GM18499 (cell line): ENCODE results near the gene PCSK6.

ENCODE experiments used
- ATAC-seq: cut with Tn5 transposase; IDR thresholded peaks from one replicate; pipeline ENCODE4 v1.9.1; 2021; ENCODE audit warnings: moderate number of reproducible peaks; ENCODE audit not compliant: insufficient read depth, unreplicated experiment

The PCSK6 gene

GRCh38 chr15:101489599-101490407 is at the start of gene PCSK6:
Gene PCSK6 (minus strand): TSS chr15:101489707. CDS start chr15:101489670, 37 bp downstream.
- ATAC-seq, result no peak

DNA sequence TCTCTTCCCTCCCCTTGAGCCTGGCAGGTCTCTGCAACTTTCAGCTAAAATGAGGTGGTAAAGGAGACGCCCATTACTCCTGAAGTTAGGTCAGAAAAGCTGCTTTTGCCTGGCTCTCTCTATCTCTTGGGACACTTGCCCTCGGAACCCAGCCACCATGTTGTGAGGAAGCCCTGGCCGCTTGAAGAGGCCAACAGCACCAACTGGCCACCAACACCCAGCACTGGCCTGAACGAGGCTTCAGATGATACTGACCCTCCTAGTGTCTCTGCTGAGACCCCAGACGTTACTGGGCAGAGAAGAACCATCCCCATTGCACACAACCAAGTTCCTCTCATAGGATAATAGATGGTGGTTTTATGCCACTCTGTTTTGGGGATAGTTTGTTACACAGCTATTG is 49.5 kb upstream of the PCSK6 start:
- no peak for ATAC-seq

- ATAC-seq, result no peak
These were observed 48.7 kb upstream of the PCSK6 start for GRCh38 chr15:101538177-101538576.

DNA sequence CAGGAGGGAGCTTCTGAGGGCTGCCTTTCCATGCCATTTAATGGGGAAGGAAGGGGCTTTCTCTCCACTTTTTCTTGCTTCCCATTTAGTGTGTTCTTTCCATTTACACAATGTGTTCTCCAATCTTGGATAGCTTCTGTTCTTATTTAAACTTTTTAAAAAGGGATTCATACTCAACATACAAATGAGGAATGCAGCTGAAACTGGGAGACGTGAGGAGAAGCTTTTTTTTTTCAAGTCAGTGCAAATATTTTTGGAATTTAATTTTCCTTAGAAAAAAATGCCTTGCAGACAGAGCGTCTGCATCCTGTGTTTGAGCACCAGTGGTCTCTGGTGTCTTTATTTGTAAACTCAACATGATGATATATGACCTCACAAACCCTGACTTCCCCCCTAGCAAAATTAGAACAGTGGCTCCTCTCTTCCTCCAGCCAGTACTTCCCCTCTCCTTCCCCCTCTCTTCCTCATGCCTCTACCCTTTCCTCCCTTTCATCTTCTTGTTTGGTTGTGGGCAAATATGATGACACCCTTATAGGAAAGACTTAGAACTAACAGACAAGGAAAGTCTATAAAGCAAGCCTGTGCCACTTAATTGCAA is 48.1 kb upstream of the PCSK6 start:
- no peak for ATAC-seq

DNA sequence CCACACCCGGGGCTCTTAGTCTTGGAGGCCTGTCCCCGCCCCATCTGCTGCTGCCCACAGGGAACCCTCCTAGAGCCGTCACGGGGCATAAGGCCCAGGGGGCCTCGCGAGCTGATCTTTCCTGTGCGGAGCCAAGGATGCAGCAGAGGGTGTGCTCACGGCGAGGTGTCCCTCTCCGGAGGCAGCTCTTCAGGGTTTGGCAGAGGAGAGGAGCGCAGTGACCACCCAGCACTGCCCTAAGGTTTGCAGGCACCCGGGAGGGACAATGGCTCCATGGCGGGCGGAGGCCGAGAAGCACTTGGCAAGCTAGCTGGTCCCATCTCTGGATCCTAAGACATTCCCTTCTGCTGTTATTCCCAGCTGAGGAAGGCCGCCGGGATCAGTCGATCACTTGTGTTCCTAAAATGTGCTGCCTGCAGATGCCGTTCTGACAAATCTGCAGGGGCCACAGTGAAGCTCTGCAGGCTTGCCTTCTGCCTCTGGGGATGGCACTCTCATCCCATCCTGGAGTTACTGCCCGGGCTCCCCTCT is 47.4 kb upstream of the PCSK6 start:
- ATAC-seq, result no peak

DNA sequence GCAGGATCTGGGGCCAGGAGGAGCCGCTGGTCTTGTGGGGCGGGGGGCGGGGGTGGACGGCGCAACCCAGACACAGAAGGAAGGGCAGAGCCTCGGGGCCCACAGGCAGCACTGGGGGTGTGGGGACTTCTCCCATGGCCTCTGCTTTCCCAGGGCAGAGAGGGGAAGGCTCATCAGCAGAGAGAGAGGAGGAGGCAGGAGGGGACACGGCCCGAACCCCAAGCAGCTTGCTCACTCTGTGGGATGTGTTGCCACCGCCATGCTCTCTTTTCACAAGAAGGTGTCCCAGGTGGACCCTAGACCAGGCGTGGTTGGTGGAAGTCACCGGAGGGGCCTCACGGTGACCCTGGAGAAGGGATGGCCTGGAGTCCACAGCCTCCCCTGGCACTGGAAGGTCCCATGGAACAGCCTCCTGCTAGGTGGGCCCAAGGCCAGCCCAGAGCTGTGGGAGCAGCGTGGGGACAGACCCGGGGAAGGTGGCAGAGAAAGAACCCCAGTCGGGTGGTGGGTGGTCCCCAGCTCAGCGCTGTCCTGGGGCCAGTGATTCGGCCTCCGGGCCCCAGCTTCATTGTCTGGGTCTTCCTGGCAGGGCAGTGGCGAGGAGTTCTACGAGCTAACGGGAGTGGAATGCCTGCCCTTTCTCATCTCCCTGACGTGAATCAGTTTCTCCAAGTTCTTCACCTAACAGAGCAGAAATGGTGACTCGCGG is 46.8 kb upstream of the PCSK6 start:
- ATAC-seq, result no peak

DNA sequence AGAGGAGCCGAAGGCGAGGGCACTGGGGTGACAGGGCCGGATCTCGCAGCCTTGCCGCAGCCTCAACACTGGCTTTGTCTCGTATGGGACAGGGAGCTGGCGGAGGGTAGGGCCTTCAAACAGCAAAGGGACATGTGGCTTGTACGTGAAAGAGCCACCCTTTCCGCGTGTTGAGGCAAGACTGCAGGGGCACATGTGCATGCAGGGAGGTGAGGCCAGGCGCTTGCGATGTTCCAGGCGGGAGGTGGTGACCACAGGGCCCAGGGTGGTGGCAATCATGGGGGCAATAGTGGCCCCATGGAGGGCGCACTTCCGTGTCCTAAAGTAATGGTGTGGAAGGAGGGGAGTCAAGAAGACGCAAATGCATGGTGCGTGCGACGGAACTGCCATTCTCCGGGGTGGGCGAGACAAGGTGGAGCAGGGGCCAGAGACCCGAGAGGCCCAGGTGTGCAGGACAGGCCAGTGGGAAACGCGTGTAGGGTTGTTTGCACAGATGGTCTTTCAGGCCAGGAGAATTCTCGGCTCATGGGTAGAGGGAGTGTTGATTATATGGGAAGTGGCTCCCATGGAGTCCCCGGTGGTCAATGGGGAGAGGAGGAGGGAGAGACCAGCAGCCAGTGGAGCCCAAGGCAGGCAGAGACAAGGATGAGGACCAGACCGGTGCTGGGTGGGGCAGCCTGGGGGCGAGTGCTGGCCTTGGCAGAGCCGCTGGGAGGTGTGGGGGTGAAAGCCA is 45.8 kb upstream of the PCSK6 start:
- no peak for ATAC-seq

- no peak for ATAC-seq
These were observed 45.0 kb upstream of the PCSK6 start for GRCh38 chr15:101534376-101534970.

- no peak for ATAC-seq
These were observed 44.0 kb upstream of the PCSK6 start for GRCh38 chr15:101533371-101534140.

DNA sequence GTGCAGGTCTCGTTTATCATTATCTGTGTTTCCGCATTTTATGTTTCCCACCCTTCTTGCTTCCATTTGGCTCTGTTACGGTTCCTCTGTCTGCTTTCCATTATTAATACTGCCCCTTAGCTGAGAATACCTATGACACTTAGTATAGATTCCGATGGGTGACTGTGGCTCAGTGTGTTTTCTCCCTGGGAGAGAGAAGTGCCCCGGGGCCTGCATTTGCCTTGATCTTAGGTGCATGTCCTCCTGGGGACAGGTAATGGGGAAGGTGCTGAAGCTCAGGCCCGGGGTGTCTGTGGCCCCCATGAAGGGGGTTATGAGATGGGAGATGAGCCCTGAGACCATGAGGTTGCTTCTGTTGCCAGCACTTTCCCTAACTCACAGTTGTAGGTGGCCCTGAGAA is 43.4 kb upstream of the PCSK6 start:
- no peak for ATAC-seq

- no peak for ATAC-seq
These were observed 41.7 kb upstream of the PCSK6 start for GRCh38 chr15:101531170-101531569.

DNA sequence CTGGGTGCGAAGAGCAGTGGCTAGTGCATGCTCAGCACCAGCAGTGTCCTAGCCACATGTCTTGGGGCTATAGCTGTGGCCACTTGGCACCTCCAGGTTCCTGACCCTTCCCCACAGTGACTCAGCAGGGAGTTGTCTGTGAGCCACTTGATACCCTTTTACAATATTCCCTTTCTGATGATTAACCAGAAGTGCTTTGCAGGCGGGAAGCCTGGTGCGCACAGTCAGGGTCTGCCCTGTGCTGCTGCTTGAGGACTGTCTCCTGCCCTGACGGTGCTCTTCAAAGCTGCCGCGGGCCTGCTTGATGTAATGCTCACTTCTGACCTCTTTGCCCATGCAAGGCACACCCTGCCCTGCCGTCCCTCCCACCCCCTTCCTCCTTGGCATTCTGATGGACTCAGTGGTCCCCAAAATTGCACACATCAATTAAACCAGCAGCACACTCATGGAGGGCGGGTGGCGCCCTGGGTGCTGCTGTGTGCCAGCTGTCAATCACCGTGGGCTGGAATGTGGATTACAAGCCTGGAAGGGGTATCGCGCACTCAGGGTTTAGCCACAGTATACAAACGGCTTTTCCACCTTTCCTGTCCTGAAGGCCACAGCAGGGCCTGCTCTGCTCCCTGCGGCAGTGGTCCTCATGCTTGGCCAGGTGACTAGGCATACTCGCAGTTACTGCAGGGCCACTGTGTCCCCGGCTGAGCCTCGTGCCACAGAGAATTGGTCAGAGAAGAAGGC is 40.9 kb upstream of the PCSK6 start:
- ATAC-seq, result no peak

DNA sequence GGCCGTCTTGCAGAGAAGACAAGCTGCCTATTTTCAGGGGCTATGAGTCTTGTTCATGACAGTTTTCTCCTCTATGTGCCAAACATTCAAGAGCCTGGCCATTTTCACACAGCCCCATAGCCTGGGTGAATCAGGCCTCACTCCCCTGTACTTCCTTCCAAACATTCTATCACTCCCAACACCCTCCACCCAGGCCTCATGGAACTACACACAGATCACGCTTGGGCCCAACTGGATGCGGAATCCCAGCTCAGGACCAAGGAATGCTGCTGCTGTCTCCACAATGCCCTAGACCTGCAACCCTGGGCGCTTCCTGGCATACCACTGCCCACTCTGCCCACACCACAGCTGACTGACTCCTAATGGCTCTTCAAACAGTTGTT is 39.4 kb upstream of the PCSK6 start:
- no peak for ATAC-seq

- no peak for ATAC-seq
These were observed 38.8 kb upstream of the PCSK6 start for GRCh38 chr15:101528108-101528916.

DNA sequence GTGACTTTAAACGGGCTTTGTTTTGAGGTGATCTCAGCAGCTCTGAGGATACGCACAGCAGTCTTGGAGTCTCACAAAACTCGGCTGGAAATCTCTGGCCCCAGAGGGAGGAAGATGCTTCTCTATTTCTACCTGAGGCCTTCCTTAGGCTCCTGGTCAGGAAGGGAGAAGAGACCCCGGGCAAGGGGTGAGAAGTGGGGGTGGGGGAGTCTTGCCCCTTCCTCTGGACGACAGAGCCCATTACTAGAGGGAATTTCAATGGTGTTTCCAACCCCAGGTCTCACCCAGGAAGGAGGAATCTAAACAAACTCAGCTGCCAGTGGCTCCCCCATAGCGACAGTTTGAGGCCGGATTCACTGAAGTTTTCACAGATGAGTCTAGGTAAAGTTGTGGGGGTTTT is 37.4 kb upstream of the PCSK6 start:
- no peak for ATAC-seq

DNA sequence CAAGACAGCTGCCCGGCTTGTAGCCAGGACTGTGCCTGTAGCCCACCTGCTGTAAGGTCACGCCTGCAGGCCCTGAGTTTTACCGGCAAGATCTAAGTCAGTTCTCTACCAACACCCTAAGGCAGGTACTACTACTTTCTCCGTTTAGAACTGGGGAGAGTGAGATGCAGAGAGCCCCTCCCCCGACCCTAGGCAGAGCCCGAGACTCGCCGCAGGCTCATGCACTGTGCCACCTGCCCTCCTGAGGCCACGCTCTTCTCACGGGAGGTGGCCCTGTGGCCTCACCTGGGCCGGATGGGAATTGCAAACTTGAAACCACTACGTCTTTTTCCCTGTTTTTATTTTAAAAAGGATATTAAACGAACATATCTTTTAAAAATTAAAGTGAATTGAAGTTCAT is 36.9 kb upstream of the PCSK6 start:
- ATAC-seq, result no peak

DNA sequence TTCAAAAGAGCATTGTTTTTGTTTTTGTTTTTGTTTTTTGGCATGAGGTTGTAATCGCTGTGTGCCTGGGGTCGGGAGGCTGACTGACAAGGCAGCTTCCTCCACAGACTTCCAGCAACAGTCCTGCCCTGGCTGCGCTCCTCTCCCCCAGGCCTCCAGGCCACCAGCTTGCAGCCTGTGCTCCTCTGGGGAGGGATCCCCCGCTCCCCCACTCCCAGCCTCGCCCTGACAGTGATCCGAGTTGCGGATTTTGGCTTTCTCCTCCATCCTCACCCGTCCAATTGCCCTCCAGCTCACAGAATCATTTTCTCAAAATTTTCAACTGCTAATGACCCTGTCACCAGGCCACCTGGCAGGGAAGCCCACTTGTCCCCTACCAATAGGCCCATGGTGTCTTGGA is 36.5 kb upstream of the PCSK6 start:
- ATAC-seq, result no peak

DNA sequence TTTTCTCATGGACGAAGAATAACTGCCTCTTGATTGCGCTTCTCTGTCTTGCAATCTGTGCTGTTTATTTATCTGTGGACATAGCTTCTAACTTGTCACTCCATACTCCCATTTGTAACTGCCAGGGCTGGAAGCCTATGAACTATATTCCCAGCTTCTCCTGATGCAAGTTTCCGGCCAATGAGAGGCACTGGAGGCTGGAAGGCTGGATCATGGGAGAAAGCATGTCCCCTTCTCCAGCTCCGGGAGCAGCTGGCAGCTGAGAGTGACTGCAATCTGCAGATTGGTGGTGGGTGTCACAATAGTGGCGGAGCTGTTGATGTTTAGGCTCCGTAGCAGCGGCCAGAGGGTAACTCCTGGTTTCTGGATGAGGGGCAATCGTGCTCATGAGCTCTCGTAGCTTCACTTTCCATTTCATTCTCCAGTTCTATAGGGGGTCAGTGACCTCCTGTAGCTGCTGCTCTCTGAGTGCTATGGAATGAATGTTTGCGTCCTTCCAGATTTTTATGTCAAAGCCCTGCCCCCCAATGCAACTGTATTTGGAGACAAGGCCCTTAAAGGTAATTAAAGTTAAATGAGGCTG is 35.7 kb upstream of the PCSK6 start:
- no peak for ATAC-seq
